HEK293 (cell line): ENCODE data around the gene ILK.

Experiments used
- CTCF ChIA-PET: fragments of 350-600 bp; formaldehyde crosslinking; extraction: SDS; loops from one replicate; lab custom pipeline; 2021; ENCODE audit warnings: antibody characterized with exemption; lab: Yijun Ruan, JAX
- POLR2A ChIA-PET: fragments of 300-600 bp; formaldehyde crosslinking; extraction: SDS; loops from one replicate; lab custom pipeline; 2020; ENCODE audit warnings: antibody characterized with exemption, inconsistent platforms; lab: Yijun Ruan, JAX
- H3K27ac ChIP-seq: fragments of 200-500 bp; sonication (Bioruptor generic); 2 replicates; pipeline ENCODE4 v1.5.1; 2014; ENCODE audit warnings: low read depth, low read length, control low read depth, inconsistent platforms; ENCODE audit errors: extremely low read depth
- H3K36me3 ChIP-seq, 2 experiments: fragments of 200-500 bp in 1 of 2; sonication (Bioruptor generic) in 1 of 2; 1 replicate in 1 of 2; 2 replicates in 1 of 2; pipeline ENCODE4 v1.5.1; 2014 to 2017; ENCODE audit warnings: inconsistent platforms in 2 of 2, low read length in 2 of 2; ENCODE audit not compliant: control insufficient read depth in 2 of 2, insufficient read depth in 1 of 2
- H3K4me1 ChIP-seq: fragments of 200-500 bp; sonication (Bioruptor generic); 2 replicates; pipeline ENCODE4 v1.5.1; 2014; ENCODE audit warnings: mild to moderate bottlenecking, low read length, inconsistent platforms; ENCODE audit not compliant: control insufficient read depth, insufficient read depth
- H3K4me3 ChIP-seq: 2 replicates; pipeline ENCODE4 v1.5.1; 2011; ENCODE audit warnings: low read depth, mild to moderate bottlenecking, control low read depth, low read length, moderate library complexity
- H3K9me3 ChIP-seq: fragments of 200-500 bp; sonication (Bioruptor generic); 2 replicates; pipeline ENCODE4 v1.5.1; 2014; ENCODE audit warnings: low read depth, low read length, inconsistent platforms; ENCODE audit not compliant: control insufficient read depth, insufficient read depth
- ELK4 ChIP-seq: IDR thresholded peaks from 2 replicates; pipeline ENCODE4 v1.6.1; 2011; ENCODE audit warnings: mild to moderate bottlenecking, low read depth, low read length, borderline replicate concordance
- GFI1B ChIP-seq: fragments of 450-650 bp; formaldehyde crosslinking; IDR thresholded peaks from 2 replicates; pipeline ENCODE4 v1.5.1; 2016; ENCODE audit warnings: missing biosample characterization, missing genetic modification characterization
- INSM2 ChIP-seq: fragments of 450-650 bp; formaldehyde crosslinking; IDR thresholded peaks from 2 replicates; pipeline ENCODE4 v1.5.1; 2016; ENCODE audit warnings: missing biosample characterization, missing genetic modification characterization
- KLF16 ChIP-seq: fragments of 450-650 bp; formaldehyde crosslinking; IDR thresholded peaks from 2 replicates; pipeline ENCODE4 v1.5.1; 2017; ENCODE audit warnings: missing biosample characterization, missing genetic modification characterization
- MEIS1 ChIP-seq: sonication (generic); formaldehyde crosslinking; IDR thresholded peaks from 2 replicates; pipeline ENCODE4 v1.8.1; 2022; ENCODE audit warnings: missing genetic modification reagents, mild to moderate bottlenecking, borderline replicate concordance
- PRDM1 ChIP-seq: fragments of 450-650 bp; formaldehyde crosslinking; IDR thresholded peaks from 2 replicates; pipeline ENCODE4; 2016; ENCODE audit warnings: missing biosample characterization, missing genetic modification characterization
- SP3 ChIP-seq: fragments of 450-650 bp; formaldehyde crosslinking; IDR thresholded peaks from 2 replicates; pipeline ENCODE4 v1.5.1; 2016; ENCODE audit warnings: missing biosample characterization, missing genetic modification characterization
- SP7 ChIP-seq: fragments of 450-650 bp; formaldehyde crosslinking; IDR thresholded peaks from 2 replicates; pipeline ENCODE4 v1.5.1; 2016; ENCODE audit warnings: missing biosample characterization, missing genetic modification characterization
- TCF7L2 ChIP-seq: IDR thresholded peaks from 2 replicates; pipeline ENCODE4 v1.6.1; 2011; ENCODE audit warnings: low read depth, mild to moderate bottlenecking, inconsistent platforms, low read length, moderate library complexity, borderline replicate concordance
- YY2 ChIP-seq: fragments of 450-650 bp; formaldehyde crosslinking; IDR thresholded peaks from 2 replicates; pipeline ENCODE4 v1.5.1; 2016; ENCODE audit warnings: missing biosample characterization, missing genetic modification characterization
- ZBTB48 ChIP-seq: fragments of 450-650 bp; formaldehyde crosslinking; IDR thresholded peaks from 2 replicates; pipeline ENCODE4 v1.5.1; 2016; ENCODE audit warnings: missing biosample characterization, missing genetic modification characterization
- ZFP69B ChIP-seq: fragments of 450-650 bp; formaldehyde crosslinking; IDR thresholded peaks from 2 replicates; pipeline ENCODE4 v1.5.1; 2016; ENCODE audit warnings: missing biosample characterization, missing genetic modification characterization
- ZNF10 ChIP-seq: fragments of 450-650 bp; formaldehyde crosslinking; IDR thresholded peaks from 2 replicates; pipeline ENCODE4 v1.5.1; 2017; ENCODE audit warnings: missing biosample characterization, missing genetic modification characterization
- ZNF138 ChIP-seq: fragments of 450-650 bp; formaldehyde crosslinking; IDR thresholded peaks from 2 replicates; pipeline ENCODE4 v1.5.1; 2016; ENCODE audit warnings: missing biosample characterization, missing genetic modification characterization, borderline replicate concordance
- ZNF175 ChIP-seq: fragments of 450-650 bp; formaldehyde crosslinking; IDR thresholded peaks from 2 replicates; pipeline ENCODE4 v1.5.1; 2016; ENCODE audit warnings: missing biosample characterization, missing genetic modification characterization
- ZNF214 ChIP-seq: fragments of 450-650 bp; formaldehyde crosslinking; IDR thresholded peaks from 2 replicates; pipeline ENCODE4 v1.5.1; 2017; ENCODE audit warnings: missing biosample characterization, mild to moderate bottlenecking, missing genetic modification characterization, borderline replicate concordance
- ZNF311 ChIP-seq: fragments of 450-650 bp; formaldehyde crosslinking; IDR thresholded peaks from 2 replicates; pipeline ENCODE4 v1.5.1; 2017; ENCODE audit warnings: missing biosample characterization, missing genetic modification characterization, borderline replicate concordance
- ZNF354C ChIP-seq: fragments of 450-650 bp; formaldehyde crosslinking; IDR thresholded peaks from 2 replicates; pipeline ENCODE4 v1.5.1; 2016; ENCODE audit warnings: missing biosample characterization, missing genetic modification characterization, low read depth, borderline replicate concordance
- ZNF394 ChIP-seq: fragments of 450-650 bp; formaldehyde crosslinking; IDR thresholded peaks from 2 replicates; pipeline ENCODE4 v1.5.1; 2016; ENCODE audit warnings: missing biosample characterization, missing genetic modification characterization, mild to moderate bottlenecking, moderate library complexity, borderline replicate concordance
- ZNF660 ChIP-seq: fragments of 450-650 bp; IDR thresholded peaks from 2 replicates; pipeline ENCODE4 v1.5.1; 2018; ENCODE audit warnings: missing biosample characterization, mild to moderate bottlenecking, missing genetic modification characterization
- ZNF785 ChIP-seq: fragments of 450-650 bp; formaldehyde crosslinking; IDR thresholded peaks from 2 replicates; pipeline ENCODE4 v1.5.1; 2016; ENCODE audit warnings: missing biosample characterization, missing genetic modification characterization
- TF ChIP-seq, protein P1 (sequence below): fragments of 450-650 bp; formaldehyde crosslinking; IDR thresholded peaks from 2 replicates; pipeline ENCODE4 v1.5.1; 2016; ENCODE audit warnings: missing biosample characterization, missing genetic modification characterization

Gene ILK

GRCh38 chr11:6571434-6572008, 32.1 kb upstream of the ILK start:
- H3K27ac ChIP-seq = no peak overlapping the region
- no peaks in the 10 kb centered on the region for H3K9me3 ChIP-seq
- TF ChIP-seq ZNF175 (tag by site-specific recombination) = no peak
- TF ChIP-seq, protein P1, sequence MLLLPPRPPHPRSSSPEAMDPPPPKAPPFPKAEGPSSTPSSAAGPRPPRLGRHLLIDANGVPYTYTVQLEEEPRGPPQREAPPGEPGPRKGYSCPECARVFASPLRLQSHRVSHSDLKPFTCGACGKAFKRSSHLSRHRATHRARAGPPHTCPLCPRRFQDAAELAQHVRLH (tag by site-specific recombination) = no peak
- no peak for TF ChIP-seq ZNF10
- TF ChIP-seq TCF7L2 = no peak
- no peak for TF ChIP-seq ZBTB48 (tag by site-specific recombination)
- no peak for TF ChIP-seq ELK4
- no peak for TF ChIP-seq INSM2
- TF ChIP-seq ZNF660 (tag by site-specific recombination) = no peak
- no peak for TF ChIP-seq GFI1B (tag by site-specific recombination)
- TF ChIP-seq KLF16 (tag by site-specific recombination) = no peak
- TF ChIP-seq ZNF311 (tag by site-specific recombination) = no peak
- TF ChIP-seq ZNF785 = no peak
- no peak for TF ChIP-seq SP3 (tag by site-specific recombination)
- TF ChIP-seq ZNF354C (tag by site-specific recombination) = no peak
- no peak for TF ChIP-seq ZFP69B
- no peak for TF ChIP-seq PRDM1 (tag by site-specific recombination)
- no peak for TF ChIP-seq MEIS1 (CRISPR knock-in tag)
- no peak for TF ChIP-seq SP7 (tag by site-specific recombination)
- no peak overlapping the region for H3K4me3 ChIP-seq
- H3K36me3 ChIP-seq = peaks cover 0 to 3% of the 10 kb centered on the region in 2 experiments; a peak in 1 of 3 replicates
- ChIA-PET CTCF (no interaction called here), POLR2A (no interaction called here)
- H3K4me1 ChIP-seq = no peaks in the 10 kb centered on the region

DNA sequence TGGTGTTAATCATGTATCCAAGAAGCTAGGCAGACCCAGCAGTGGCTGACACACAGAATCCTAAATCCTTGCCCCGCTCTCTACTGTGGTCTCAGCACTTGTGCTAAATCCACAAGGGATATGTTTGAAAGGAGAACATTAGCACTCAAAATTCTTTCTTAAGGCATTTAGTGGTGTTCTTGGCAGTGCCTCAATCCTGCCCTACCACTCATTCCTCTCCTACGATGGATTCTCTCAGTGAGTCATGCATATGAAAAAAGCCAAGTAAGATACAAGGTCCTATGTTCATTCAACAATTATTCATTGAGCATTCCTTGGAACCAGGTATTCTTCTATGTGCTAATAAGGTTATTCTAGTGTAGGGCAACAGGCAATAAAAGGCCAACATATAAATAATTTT, 31.4 kb upstream of the ILK start:
- TF ChIP-seq ZNF660 (tag by site-specific recombination) = no peak
- no peak for TF ChIP-seq ZNF138 (tag by site-specific recombination)
- TF ChIP-seq YY2 (tag by site-specific recombination) = no peak
- TF ChIP-seq ZNF394 = no peak
- no peak for TF ChIP-seq ZNF214
- TF ChIP-seq, all 188 proteins: peak for 0
- CTCF ChIA-PET = no interaction called here
- no peak overlapping the region for H3K4me3 ChIP-seq
- no peak overlapping the region for H3K27ac ChIP-seq
- POLR2A ChIA-PET = no interaction called here
- no peaks in the 10 kb centered on the region for H3K4me1 ChIP-seq
- no peaks in the 10 kb centered on the region for H3K9me3 ChIP-seq
- peaks cover 0 to 3% of the 10 kb centered on the region in 2 experiments; a peak in 1 of 3 replicates for H3K36me3 ChIP-seq
